HG03064 (cell line): Measurements from ENCODE around the gene SPINK4.

Source experiments
- ATAC-seq: cut with Tn5 transposase; IDR thresholded peaks from one replicate; pipeline ENCODE4 v1.9.1; 2021; ENCODE audit warnings: low read depth; ENCODE audit not compliant: unreplicated experiment

Gene SPINK4

DNA sequence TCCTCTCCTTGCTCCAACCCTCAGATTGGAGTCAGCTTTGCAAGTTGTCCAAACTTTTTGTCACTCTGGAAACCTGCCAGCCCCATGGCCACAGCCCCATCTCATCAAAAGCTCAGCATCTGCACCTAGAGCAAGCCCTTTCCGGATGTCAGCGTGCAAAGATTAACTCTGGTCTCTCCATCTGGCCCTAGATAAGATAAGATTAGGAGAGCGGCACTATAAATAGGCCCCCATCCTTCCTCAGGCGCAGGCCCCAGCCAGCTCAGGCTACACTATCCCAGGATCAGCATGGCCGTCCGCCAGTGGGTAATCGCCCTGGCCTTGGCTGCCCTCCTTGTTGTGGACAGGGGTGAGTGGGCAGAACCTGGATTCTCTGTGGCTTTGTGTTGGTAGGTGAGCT lies at the start of gene SPINK4:
Gene SPINK4, plus strand, starts transcription at position 247 of the 400 bp plus-strand sequence. Its CDS starts 42 bp downstream, at position 289.
- ATAC-seq, result no peak

GRCh38 chr9:33192493-33193255 lies 47.3 kb upstream of the SPINK4 start:
- no peak for ATAC-seq

GRCh38 chr9:33193818-33194217 lies 46.1 kb upstream of the SPINK4 start:
- ATAC-seq, result no peak

DNA sequence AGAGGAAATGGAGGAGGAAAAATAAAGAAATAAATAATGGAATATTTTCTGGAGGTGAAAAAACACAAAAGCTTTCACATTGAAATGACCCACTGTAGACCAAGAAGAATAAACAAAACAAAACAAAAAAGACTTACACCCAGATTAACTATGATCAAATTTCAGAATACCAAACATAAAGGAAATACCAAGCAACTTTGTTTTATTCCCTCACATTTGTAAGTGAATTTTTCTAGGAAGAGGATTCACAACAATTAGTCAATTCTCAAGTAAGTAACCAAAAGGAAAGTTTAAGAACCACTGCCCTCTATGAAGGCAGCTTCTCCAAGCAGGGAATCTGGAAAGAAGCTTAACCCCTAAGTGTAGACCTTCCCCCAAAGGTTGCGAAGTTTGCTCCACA lies 43.2 kb upstream of the SPINK4 start:
- ATAC-seq, result no peak

GRCh38 chr9:33197279-33198152 lies 42.5 kb upstream of the SPINK4 start:
- ATAC-seq, result no peak

DNA sequence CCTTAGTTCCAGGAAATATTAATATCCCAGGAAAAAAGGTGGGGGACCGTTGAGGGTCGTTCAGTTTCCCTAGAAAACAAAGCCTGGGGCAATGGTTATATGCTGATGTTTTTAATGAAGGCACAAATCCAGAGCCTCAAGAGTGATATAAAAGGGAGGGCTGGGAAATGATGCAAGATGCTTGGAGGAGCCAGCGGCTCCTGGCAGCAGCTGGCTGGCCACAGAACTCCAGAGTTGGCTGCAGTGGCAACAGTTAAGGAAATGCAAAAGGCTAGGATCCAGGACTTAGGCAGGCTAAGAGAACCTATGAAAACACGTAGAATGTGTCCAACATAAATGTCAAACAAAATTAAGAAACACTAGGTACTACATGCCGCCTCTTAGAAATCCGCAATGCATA lies 41.8 kb upstream of the SPINK4 start:
- no peak for ATAC-seq

DNA sequence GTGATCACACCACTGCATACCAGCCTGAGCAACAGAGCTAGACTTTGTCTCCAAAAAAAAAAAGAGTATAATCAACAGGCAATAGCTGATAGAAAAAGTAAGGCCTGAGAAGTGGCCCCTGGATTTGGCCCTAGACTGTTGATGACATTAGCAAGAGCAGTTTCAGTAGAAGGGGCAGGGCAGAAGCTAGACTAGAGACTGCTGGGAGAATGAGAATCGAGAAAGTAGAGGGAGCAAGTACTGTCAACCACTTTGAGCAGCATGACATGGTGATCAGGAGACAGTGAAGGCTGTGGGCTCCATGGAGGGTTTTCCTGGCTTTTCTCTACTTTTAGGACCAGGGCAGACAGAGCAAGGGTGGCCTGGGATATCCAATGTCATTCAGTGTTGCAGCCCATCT lies 37.9 kb upstream of the SPINK4 start:
- ATAC-seq, result peak; percentile 60

GRCh38 chr9:33202552-33203201 lies 37.3 kb upstream of the SPINK4 start:
- ATAC-seq, result peak; percentile 99

DNA sequence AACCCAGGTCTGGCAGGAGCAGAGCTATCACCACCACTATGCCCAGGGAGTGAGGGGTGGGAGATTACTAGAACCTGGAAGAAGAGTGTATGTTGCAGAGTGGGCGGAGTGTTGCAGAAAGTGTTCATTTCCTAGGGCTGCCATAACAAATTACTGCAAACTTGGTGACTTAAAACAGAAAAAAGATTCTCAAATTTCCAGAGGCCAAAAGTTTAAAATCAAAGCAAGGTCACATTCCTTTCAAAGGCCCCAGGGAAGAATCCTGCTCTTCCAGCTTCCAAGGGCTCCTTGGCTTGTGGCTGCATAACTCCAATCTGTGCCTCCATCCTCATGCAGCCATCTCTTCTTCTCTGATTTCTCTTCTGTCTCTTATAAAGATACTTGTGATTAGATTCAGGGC lies 30.6 kb upstream of the SPINK4 start:
- no peak for ATAC-seq

GRCh38 chr9:33210006-33210715 lies 29.8 kb upstream of the SPINK4 start:
- ATAC-seq, result no peak

DNA sequence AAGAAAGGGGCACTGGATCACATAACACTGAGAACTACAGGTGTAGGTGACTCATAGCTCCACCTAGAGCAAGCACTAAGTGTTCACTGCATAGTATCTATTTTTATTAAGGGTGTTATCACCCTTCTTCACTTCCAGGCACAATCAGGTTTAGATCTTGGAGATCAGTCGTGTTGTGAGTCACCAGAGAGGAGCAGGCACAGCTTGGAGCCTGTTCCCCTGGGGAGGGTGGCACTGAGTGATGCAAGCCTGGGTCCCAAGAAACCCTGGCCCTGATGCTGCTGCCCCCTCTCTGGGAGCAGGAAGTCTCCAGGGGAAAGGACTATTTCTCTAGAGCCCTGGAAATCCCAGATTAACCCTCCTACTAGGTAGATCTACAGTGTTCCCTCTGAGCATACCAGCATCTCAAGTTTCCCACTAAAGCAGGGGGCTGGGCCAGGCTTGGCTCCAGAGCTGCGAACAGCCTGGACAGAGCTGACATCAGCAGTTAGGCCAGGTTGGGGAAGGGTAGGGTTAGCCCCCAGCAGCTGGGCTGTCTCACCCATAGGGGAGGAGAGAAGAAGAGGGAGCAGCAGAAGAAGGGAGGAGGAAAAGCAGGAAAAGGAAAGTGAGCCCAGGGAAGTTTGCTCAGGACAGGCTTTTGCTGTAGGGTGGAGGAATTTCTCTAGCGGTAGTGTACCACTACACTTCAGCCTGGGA lies 28.1 kb upstream of the SPINK4 start:
- no peak for ATAC-seq

- ATAC-seq, result no peak
Observed at GRCh38 chr9:33220681-33221567, 19.0 kb upstream of the SPINK4 start.

GRCh38 chr9:33221568-33221884 lies 18.4 kb upstream of the SPINK4 start:
- ATAC-seq, result no peak

DNA sequence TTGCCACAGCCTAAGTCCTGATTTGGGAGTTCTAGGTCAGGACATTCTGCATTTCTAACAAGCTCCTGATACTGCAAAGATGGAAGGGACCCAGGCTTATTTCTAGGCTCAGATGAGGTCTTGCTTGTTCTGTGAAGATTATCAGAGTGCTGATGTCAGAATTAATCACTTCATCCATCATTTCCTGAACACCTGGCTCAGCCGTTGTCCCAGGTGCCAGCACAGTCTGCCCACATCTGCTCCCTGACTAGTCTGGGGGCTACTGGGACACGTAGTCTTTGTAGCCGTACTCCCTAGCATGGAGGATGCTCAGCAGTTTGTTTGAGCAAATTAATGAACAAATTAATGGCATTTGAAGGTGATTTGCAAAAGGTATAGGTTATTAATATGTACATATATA lies 17.9 kb upstream of the SPINK4 start:
- no peak for ATAC-seq

DNA sequence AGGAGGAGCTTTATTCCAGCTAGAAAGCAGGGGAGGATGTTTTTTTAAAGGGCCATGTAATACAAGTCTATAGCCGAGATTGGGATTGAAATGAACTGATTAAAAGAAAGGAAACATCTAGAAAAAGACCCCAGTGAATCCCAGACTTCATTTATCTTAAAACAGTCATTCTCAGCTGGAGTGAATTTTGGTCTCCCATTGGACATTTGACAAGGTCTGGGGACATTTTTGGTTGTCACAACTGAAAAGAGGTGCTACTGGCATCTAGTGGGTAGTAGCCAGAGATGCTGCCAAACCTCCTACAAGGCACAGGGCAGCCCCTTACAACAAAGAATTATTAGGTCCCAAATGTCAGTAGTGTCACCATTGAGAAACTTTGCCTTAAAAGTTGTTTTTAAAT lies 16.3 kb upstream of the SPINK4 start:
- no peak for ATAC-seq

DNA sequence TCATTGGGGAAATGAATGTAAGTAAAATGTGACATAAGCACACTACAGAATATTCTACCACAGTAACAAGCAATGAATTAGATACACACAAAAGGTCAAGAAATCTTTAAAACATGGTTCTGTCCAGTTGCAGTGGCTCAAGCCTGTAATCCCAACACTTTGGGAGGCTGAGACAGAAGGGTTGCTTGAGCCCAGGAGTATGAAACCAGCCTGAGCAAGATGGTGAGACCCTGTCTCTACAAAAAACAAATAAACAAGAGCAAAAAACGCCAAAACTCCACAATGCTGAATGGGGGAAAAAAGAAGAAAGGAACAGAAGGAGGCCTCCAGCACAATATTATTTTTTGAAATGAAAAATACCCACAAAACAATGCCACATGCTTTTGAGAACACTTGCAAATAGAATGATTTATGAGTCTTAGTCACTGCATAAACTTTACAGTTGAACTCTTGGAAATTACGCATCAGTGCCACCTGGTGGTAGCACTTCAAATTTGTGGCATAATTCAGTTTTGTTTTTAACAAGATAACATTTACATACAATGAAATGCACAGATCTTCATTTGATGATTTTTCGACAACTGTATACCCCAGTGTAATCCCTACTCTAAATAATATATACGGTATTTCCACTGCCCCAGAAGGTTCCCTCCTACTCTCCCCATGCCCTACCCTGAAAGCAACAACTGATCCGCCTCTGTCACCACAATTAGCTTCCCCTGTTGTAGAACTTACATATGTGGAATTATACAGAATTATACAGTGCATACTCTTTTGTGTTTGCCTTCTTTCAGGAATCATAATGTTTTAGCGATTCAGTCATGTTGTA lies 14.4 kb upstream of the SPINK4 start:
- no peak for ATAC-seq

DNA sequence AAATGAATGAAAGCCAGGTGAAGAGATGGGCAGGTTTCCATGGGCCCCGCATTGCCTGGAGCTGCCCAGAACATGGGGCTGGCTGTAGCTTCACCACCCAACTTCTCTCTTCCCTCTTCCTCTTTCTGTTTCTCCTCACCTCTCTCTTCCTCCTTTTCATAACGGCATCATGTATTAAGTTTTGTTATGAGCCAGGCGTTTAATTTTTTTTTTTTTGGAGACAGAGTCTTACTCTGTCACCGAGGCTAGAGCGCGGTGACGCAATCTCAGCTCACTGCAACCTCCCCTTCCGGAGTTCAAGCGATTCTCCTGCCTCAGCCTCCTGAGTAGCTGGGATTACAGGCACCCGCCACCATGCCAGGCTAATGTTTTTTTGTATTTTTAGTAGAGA lies 13.0 kb upstream of the SPINK4 start:
- ATAC-seq, result peak; percentile 60

GRCh38 chr9:33227741-33228140 lies 12.2 kb upstream of the SPINK4 start:
- no peak for ATAC-seq
